Type B pancreatic cell (in vitro differentiated cells): ENCODE data around the gene C14orf132. TPM values are rescaled to one million over a fixed set of nuclear protein-coding genes. Genes with fewer than 3 reads are reported as not detected.
A peak's percentile ranks its signal among the peaks of the same experiment; 100 is the strongest.

ENCODE experiments used
- DNase-seq: peaks from one replicate; pipeline ENCODE4 v3.0.0; 2021; ENCODE audit warnings: mixed read lengths; ENCODE audit not compliant: unreplicated experiment; ENCODE audit errors: extremely low spot score
- H3K27ac Mint-ChIP-seq: 2 replicates; pipeline ENCODE4 v1.8.0; 2021; ENCODE audit warnings: mild to moderate bottlenecking, mixed read lengths
- H3K27me3 Mint-ChIP-seq: 2 replicates; pipeline ENCODE4 v1.8.0; 2021; ENCODE audit warnings: mixed read lengths
- H3K36me3 Mint-ChIP-seq: 2 replicates; pipeline ENCODE4 v1.8.0; 2021; ENCODE audit warnings: mixed read lengths
- H3K4me1 Mint-ChIP-seq: one replicate; pipeline ENCODE4 v1.8.0; 2021; ENCODE audit warnings: mixed read lengths; ENCODE audit not compliant: unreplicated experiment
- H3K4me3 Mint-ChIP-seq: 2 replicates; pipeline ENCODE4 v1.8.0; 2021; ENCODE audit warnings: mild to moderate bottlenecking, mixed read lengths
- H3K9me3 Mint-ChIP-seq: 2 replicates; pipeline ENCODE4 v1.8.0; 2021; ENCODE audit warnings: mixed read lengths
- CTCF ChIP-seq: fragments of 200-600 bp; sonication (generic); conservative IDR thresholded peaks from 2 replicates; pipeline ENCODE4 v1.5.0; 2021; ENCODE audit warnings: antibody characterized with exemption, mild to moderate bottlenecking
- total RNA-seq: library from RNA; stranded (reverse); gene quantifications from 2 replicates; pipeline ENCODE4 v1.2.1, GENCODE V29; 2021; ENCODE audit warnings: low replicate concordance

C14orf132 gene
- total RNA-seq, 1 donor from 2014 or later, result 57.4 TPM

GRCh38 chr14:96095058-96095457, 55.9 kb downstream of the C14orf132 start:
- H3K27me3 Mint-ChIP-seq, result peaks cover 9% of the 10 kb centered on the region
- H3K36me3 Mint-ChIP-seq, result peaks cover 3% of the 10 kb centered on the region
- H3K4me3 Mint-ChIP-seq, result no peak overlapping the region
- peaks cover 34% of the 10 kb centered on the region for H3K4me1 Mint-ChIP-seq
- H3K27ac Mint-ChIP-seq, result peak overlapping the region; percentile 72
- DNase-seq, result no peak
- no peaks in the 10 kb centered on the region for H3K9me3 Mint-ChIP-seq
- no peak for TF ChIP-seq CTCF

GRCh38 chr14:96095581-96096476, 56.7 kb downstream of the C14orf132 start:
- no peaks in the 10 kb centered on the region for H3K9me3 Mint-ChIP-seq
- H3K27ac Mint-ChIP-seq, result peak overlapping the region; percentile 72
- peaks cover 9% of the 10 kb centered on the region for H3K27me3 Mint-ChIP-seq
- no peak for TF ChIP-seq CTCF
- H3K4me1 Mint-ChIP-seq, result peaks cover 34% of the 10 kb centered on the region
- DNase-seq, result no peak
- H3K36me3 Mint-ChIP-seq, result peaks cover 3% of the 10 kb centered on the region
- peak overlapping the region; percentile 39 for H3K4me3 Mint-ChIP-seq

GRCh38 chr14:96096639-96097610, 57.8 kb downstream of the C14orf132 start:
- TF ChIP-seq CTCF, result no peak
- peak overlapping the region; percentile 72 for H3K27ac Mint-ChIP-seq
- peaks cover 3% of the 10 kb centered on the region for H3K36me3 Mint-ChIP-seq
- H3K9me3 Mint-ChIP-seq, result no peaks in the 10 kb centered on the region
- DNase-seq, result no peak
- H3K27me3 Mint-ChIP-seq, result peaks cover 6% of the 10 kb centered on the region
- no peak overlapping the region for H3K4me3 Mint-ChIP-seq
- peaks cover 35% of the 10 kb centered on the region for H3K4me1 Mint-ChIP-seq

- H3K9me3 Mint-ChIP-seq, result no peaks in the 10 kb centered on the region
- H3K27me3 Mint-ChIP-seq, result peaks cover 6% of the 10 kb centered on the region
- peaks cover 3% of the 10 kb centered on the region for H3K36me3 Mint-ChIP-seq
- H3K4me1 Mint-ChIP-seq, result peaks cover 35% of the 10 kb centered on the region
- peak overlapping the region; percentile 11 for H3K4me3 Mint-ChIP-seq
- DNase-seq, result no peak
- H3K27ac Mint-ChIP-seq, result no peak overlapping the region
- no peak for TF ChIP-seq CTCF
These were observed 58.6 kb downstream of the C14orf132 start for GRCh38 chr14:96097752-96098151.

- no peak for DNase-seq
- Mint-ChIP-seq H3K27ac (peak overlapping the region; percentile 65), H3K27me3 (peaks cover 6% of the 10 kb centered on the region), H3K4me1 (peaks cover 35% of the 10 kb centered on the region), H3K9me3 (no peaks in the 10 kb centered on the region), H3K36me3 (peaks cover 3% of the 10 kb centered on the region), H3K4me3 (peak overlapping the region; percentile 11)
- peak; percentile 72 for TF ChIP-seq CTCF
These were observed 59.3 kb downstream of the C14orf132 start for GRCh38 chr14:96098309-96098998.
